ENCODE results near the gene PSMB10.

PSMB10 gene

DNA sequence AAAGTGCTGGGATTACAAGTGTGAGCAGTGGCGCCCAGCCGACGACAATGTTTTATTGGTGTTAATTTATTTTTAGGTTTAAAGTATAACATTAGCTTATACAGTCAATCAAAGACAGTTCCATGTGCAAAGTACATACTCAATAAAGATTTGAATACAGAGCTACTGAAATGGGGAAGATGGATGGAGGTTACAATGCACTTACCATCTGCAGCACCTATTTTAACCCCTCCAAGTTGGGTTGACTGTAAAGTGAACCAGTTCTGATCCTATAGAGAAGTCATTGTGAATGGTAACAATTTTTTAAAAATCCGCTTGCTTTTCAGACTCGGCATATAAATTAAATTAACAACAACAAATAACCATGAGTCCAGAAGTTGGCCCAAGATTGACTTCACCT, 44.3 kb downstream of the PSMB10 start:
- no peak for DNase-seq (ENCODE audit: low read depth)

DNA sequence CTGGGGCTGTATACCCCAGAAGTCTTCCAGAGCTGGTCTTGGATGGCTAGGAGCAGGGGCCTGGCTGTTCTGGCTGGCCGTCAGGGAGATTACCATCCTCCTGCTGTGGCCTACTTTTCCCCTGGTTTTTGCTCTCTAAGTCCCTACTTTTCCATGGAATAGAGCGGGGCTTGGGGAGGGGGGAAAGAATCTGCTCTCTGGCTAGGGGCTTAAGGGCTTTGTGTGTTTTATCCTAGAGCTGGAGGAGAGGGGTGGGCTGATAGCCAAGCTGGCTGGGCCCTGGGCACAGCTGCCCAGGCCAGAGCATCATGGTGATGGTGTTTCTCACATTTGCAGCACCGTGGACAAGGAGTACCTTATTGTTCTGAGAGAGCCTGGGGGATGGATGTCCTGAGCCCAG, 48.3 kb downstream of the PSMB10 start:
- no peak for DNase-seq (ENCODE audit: low read depth)

DNA sequence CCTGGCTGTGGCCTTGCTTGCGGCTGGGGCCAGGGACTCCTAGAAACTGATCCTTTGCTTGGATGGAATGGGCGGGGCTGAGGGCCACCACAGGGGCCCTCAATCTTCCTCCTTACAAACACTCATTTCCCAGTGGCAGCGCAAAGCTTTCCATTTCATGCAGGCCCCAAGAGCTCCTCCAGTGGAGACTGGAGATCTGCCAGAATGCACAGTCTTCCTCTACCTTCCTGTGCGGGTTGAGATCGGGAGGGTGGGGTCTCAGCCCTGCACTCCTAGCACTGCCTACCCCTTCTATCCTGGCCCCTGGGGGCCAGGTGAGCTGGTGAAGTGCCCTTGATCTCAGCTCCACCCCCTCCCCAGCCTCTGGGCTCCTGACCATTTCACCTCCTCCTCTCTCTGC, 50.3 kb downstream of the PSMB10 start:
- no peak for DNase-seq (ENCODE audit: low read depth)

DNA sequence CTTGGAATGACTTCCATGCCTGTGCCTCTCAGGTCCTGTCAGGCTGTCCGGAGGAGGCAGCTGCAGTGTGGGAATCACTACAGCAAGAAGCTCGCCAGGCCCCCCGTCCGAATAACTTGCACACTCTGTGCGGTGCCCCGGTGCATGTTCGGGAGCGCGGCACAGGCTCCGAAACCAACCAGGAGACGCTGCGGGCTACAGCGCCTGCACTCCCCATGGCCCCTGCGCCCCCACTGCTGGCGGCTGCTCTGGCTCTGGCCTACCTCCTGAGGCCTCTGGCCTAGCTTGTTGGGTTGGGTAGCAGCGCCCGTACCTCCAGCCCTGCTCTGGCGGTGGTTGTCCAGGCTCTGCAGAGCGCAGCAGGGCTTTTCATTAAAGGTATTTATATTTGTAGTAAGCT, 50.7 kb downstream of the PSMB10 start:
- no peak for DNase-seq (ENCODE audit: low read depth)

DNA sequence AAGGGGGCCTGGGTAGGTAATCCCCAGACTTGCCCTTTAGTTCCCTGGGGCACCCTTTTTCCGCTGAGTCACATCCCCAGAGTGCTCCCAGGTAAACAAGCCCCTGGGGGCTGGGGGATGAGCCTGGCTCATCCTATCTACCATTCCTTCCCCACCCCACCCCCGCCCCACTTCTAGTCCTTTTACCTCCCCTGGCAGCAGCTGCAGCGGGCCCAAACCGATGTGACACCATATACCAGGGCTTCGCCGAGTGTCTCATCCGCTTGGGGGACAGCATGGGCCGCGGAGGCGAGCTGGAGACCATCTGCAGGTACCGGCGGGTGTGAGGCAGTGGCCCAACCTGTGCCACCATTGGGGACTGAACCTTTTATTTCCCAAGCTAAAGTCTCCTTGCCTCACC, 51.1 kb downstream of the PSMB10 start:
- DNase-seq (ENCODE audit: low read depth): no peak

DNA sequence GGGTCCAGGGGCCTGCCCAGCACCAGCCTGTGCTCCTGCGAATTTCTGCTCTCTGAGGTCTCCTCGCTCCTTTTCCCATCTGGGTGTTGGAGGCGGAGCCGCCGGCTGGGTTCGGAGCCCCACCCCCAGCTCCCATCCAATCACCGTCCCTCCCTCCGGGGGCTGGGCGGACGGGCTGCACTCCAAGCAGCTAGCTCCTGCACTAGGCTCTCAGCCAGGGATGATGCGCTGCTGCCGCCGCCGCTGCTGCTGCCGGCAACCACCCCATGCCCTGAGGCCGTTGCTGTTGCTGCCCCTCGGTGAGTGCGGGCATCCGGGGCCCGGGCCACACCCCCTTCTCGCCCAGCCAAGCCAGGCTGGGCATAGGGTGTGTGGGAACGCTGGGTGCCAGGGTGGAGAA, 52.0 kb downstream of the PSMB10 start, which contains the start of gene NRN1L:
Gene NRN1L, plus strand, starts transcription at position 202 of the 400 bp plus-strand sequence. Its CDS starts 19 bp downstream, at position 221.
- no peak for DNase-seq (ENCODE audit: low read depth)

Measured in stimulated activated CD8-positive, alpha-beta memory T cell treated with anti-CD3 and anti-CD28 coated beads, Interleukin-4, amount 100 ng/mL, for 24 hours (primary cell).